SH-SY5Y (cell line): ENCODE results near the gene RECK.

Experiments used
- GATA2 ChIP-seq: IDR thresholded peaks from 2 replicates; pipeline ENCODE4 v1.6.1; 2011; ENCODE audit warnings: mild to moderate bottlenecking, low read depth, low read length
- GATA3 ChIP-seq: IDR thresholded peaks from 2 replicates; pipeline ENCODE4 v1.6.1; 2011; ENCODE audit warnings: low read depth, mild to moderate bottlenecking, low read length, moderate library complexity

DNA sequence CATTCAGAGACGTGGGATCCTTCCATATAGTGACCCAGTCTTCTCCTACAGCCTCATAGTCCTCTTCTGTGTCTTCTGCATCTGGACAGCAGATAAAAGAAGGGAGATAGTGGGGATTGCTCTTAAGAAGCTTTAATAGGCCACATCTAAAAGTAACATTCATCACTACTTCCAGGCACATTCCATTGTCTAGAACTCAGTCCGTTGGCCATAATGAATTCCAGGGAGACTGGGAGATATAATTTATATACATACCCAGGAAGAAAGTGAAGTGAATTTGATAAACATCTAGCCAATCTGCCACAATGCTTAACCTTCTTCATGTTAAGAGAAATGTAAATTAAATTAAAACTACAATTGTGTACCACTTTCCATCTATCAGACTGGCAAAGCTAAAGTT lies 77.3 kb downstream of the RECK start:
- no peak for TF ChIP-seq GATA2
- TF ChIP-seq GATA3 = no peak
